ENCODE data around the gene ZNG1B.
"Not testable (repeated sequence)": the region's sequence is repeated elsewhere in the genome, so short reads cannot be mapped to it uniquely, and the experiment has no call there.

The ZNG1B gene

GRCh38 chr2:113498365-113498764 lies 60.9 kb downstream of the ZNG1B start, which contains the start of gene FOXD4L1:
Gene FOXD4L1 (plus strand): TSS chr2:113498665. CDS start chr2:113499257, 592 bp downstream.
- H4K91ac ChIP-seq (ENCODE audit: low read length); H3K9me3 ChIP-seq (ENCODE audit: control insufficient read depth, low read length); H2AFZ ChIP-seq (ENCODE audit: low read depth, low read length); H3K23ac ChIP-seq (ENCODE audit: low read length in 2 of 2); H3K79me1 ChIP-seq (replicated peaks; ENCODE audit: low read length, poor library complexity, severe bottlenecking); H3K9ac ChIP-seq (ENCODE audit: low read length); H2BK120ac ChIP-seq (ENCODE audit: low read depth, low read length); H3K27ac ChIP-seq (ENCODE audit: low read length, poor library complexity, severe bottlenecking); H2AK5ac ChIP-seq (ENCODE audit: low read length, severe bottlenecking); H2BK15ac ChIP-seq (ENCODE audit: low read depth, poor library complexity, severe bottlenecking); H3K18ac ChIP-seq (ENCODE audit: low read depth in 1 of 2, low read length in 2 of 2); H2BK12ac ChIP-seq (ENCODE audit: low read length in 2 of 2); H2BK5ac ChIP-seq (ENCODE audit: low read depth, low read length, poor library complexity, severe bottlenecking); H3K4me3 ChIP-seq (ENCODE audit: insufficient read depth in 1 of 2, low read depth in 1 of 2, low read length in 2 of 2); H3K36me3 ChIP-seq (ENCODE audit: control insufficient read depth in 1 of 2, insufficient read depth in 2 of 2, low read depth in 1 of 2, low read length in 2 of 2); H3K14ac ChIP-seq (ENCODE audit: low read length in 2 of 2); H3K4me1 ChIP-seq (ENCODE audit: control insufficient read depth, insufficient read depth, low read depth, low read length); H3K4me2 ChIP-seq (ENCODE audit: low read length, poor library complexity, severe bottlenecking); DNase-seq; H3K4ac ChIP-seq (ENCODE audit: low read depth in 1 of 2, low read length in 2 of 2); H4K8ac ChIP-seq (ENCODE audit: low read length): not testable (repeated sequence)
- H3K27me3 ChIP-seq (ENCODE audit: control insufficient read depth in 1 of 2, insufficient read depth in 1 of 2, low read length in 2 of 2), result peaks cover 6 to 18% of the 10 kb centered on the region in 2 experiments
- 29% methylated on average over 1 of the region's 4 CpGs for WGBS

DNA sequence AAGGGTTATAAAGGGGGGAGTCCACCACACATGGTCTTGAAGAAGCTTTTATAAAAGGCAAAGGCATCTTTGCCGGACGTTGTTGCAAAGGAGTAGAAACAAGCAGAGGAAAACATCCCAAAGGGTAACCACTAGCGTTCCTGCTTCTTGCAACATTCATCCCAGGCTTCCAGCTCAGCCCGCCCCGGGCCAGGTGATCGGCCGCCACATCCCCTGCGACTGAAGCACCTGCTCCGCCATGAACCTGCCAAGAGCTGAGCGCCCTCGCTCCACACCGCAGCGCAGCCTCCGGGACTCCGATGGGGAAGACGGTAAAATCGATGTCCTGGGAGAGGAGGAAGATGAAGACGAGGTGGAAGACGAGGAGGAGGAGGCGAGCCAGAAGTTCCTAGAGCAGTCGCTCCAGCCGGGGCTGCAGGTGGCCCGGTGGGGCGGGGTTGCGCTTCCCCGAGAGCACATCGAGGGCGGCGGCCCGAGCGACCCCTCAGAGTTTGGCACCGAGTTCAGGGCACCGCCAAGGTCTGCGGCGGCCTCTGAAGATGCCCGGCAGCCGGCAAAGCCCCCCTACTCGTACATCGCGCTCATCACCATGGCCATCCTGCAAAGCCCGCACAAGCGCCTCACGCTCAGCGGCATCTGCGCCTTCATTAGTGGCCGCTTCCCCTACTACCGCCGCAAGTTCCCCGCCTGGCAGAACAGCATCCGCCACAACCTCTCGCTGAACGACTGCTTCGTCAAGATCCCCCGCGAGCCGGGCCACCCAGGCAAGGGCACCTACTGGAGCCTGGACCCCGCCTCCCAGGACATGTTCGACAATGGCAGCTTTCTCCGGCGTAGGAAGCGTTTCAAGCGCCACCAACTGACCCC lies 61.8 kb downstream of the ZNG1B start:
- not testable (repeated sequence) for H4K91ac ChIP-seq (ENCODE audit: low read length); H3K14ac ChIP-seq (ENCODE audit: low read length in 2 of 2); H2AK5ac ChIP-seq (ENCODE audit: low read length, severe bottlenecking); H3K4me2 ChIP-seq (ENCODE audit: low read length, poor library complexity, severe bottlenecking); H2BK5ac ChIP-seq (ENCODE audit: low read depth, low read length, poor library complexity, severe bottlenecking); DNase-seq; H2AFZ ChIP-seq (ENCODE audit: low read depth, low read length); H3K27ac ChIP-seq (ENCODE audit: low read length, poor library complexity, severe bottlenecking); H3K4ac ChIP-seq (ENCODE audit: low read depth in 1 of 2, low read length in 2 of 2); H3K36me3 ChIP-seq (ENCODE audit: control insufficient read depth in 1 of 2, insufficient read depth in 2 of 2, low read depth in 1 of 2, low read length in 2 of 2); H2BK12ac ChIP-seq (ENCODE audit: low read length in 2 of 2); H3K9me3 ChIP-seq (ENCODE audit: control insufficient read depth, low read length); H3K4me1 ChIP-seq (ENCODE audit: control insufficient read depth, insufficient read depth, low read depth, low read length); H2BK120ac ChIP-seq (ENCODE audit: low read depth, low read length); H3K23ac ChIP-seq (ENCODE audit: low read length in 2 of 2); H4K8ac ChIP-seq (ENCODE audit: low read length); H3K9ac ChIP-seq (ENCODE audit: low read length); H3K4me3 ChIP-seq (ENCODE audit: insufficient read depth in 1 of 2, low read depth in 1 of 2, low read length in 2 of 2); H3K18ac ChIP-seq (ENCODE audit: low read depth in 1 of 2, low read length in 2 of 2); H2BK15ac ChIP-seq (ENCODE audit: low read depth, poor library complexity, severe bottlenecking); H3K79me1 ChIP-seq (replicated peaks; ENCODE audit: low read length, poor library complexity, severe bottlenecking)
- 1% methylated on average over 8 of the region's 62 CpGs for WGBS
- peaks cover 6 to 24% of the 10 kb centered on the region in 2 experiments for H3K27me3 ChIP-seq (ENCODE audit: control insufficient read depth in 1 of 2, insufficient read depth in 1 of 2, low read length in 2 of 2)

GRCh38 chr2:113499886-113500722 lies 62.6 kb downstream of the ZNG1B start:
- H3K4me1 ChIP-seq (ENCODE audit: control insufficient read depth, insufficient read depth, low read depth, low read length); H3K9ac ChIP-seq (ENCODE audit: low read length): not testable (repeated sequence)

DNA sequence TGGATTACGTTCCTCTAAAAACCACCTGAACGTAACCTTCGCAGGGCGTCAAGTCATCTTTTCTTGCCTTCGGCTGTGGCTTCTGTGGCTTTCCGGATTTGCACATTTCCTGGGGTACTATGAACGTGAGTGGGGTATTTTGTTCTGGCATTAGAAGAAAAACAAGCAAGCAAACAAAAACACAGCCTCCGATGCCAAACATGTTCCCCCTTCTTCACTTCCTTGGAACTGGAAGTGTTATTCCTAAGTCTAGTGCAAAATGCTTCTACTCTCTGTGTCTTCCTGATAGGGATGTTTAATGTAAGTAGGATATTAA lies 63.2 kb downstream of the ZNG1B start:
- H3K79me1 ChIP-seq (replicated peaks; ENCODE audit: low read length, poor library complexity, severe bottlenecking); H4K8ac ChIP-seq (ENCODE audit: low read length); H3K4me3 ChIP-seq (ENCODE audit: insufficient read depth in 1 of 2, low read depth in 1 of 2, low read length in 2 of 2); H3K18ac ChIP-seq (ENCODE audit: low read depth in 1 of 2, low read length in 2 of 2); H3K9me3 ChIP-seq (ENCODE audit: control insufficient read depth, low read length); H3K14ac ChIP-seq (ENCODE audit: low read length in 2 of 2); H2BK15ac ChIP-seq (ENCODE audit: low read depth, poor library complexity, severe bottlenecking); H3K23ac ChIP-seq (ENCODE audit: low read length in 2 of 2); H3K36me3 ChIP-seq (ENCODE audit: control insufficient read depth in 1 of 2, insufficient read depth in 2 of 2, low read depth in 1 of 2, low read length in 2 of 2); H2BK12ac ChIP-seq (ENCODE audit: low read length in 2 of 2); H2BK120ac ChIP-seq (ENCODE audit: low read depth, low read length); H3K4me2 ChIP-seq (ENCODE audit: low read length, poor library complexity, severe bottlenecking); H4K91ac ChIP-seq (ENCODE audit: low read length); H2AFZ ChIP-seq (ENCODE audit: low read depth, low read length); H3K9ac ChIP-seq (ENCODE audit: low read length); H3K4ac ChIP-seq (ENCODE audit: low read depth in 1 of 2, low read length in 2 of 2); H2AK5ac ChIP-seq (ENCODE audit: low read length, severe bottlenecking); H3K4me1 ChIP-seq (ENCODE audit: control insufficient read depth, insufficient read depth, low read depth, low read length); DNase-seq; H2BK5ac ChIP-seq (ENCODE audit: low read depth, low read length, poor library complexity, severe bottlenecking); H3K27ac ChIP-seq (ENCODE audit: low read length, poor library complexity, severe bottlenecking): not testable (repeated sequence)
- H3K27me3 ChIP-seq (ENCODE audit: control insufficient read depth in 1 of 2, insufficient read depth in 1 of 2, low read length in 2 of 2), result peaks cover 6 to 25% of the 10 kb centered on the region in 2 experiments
- no CpG with 5 or more reads among the region's 8 CpGs for WGBS

More at GRCh38 chr2:113499886-113500722, 62.6 kb downstream of the ZNG1B start:
- H3K4me3 ChIP-seq (ENCODE audit: insufficient read depth in 1 of 2, low read depth in 1 of 2, low read length in 2 of 2); H3K9me3 ChIP-seq (ENCODE audit: control insufficient read depth, low read length); DNase-seq; H4K8ac ChIP-seq (ENCODE audit: low read length); H3K18ac ChIP-seq (ENCODE audit: low read depth in 1 of 2, low read length in 2 of 2); H3K4me2 ChIP-seq (ENCODE audit: low read length, poor library complexity, severe bottlenecking); H2BK5ac ChIP-seq (ENCODE audit: low read depth, low read length, poor library complexity, severe bottlenecking); H3K14ac ChIP-seq (ENCODE audit: low read length in 2 of 2); H3K4ac ChIP-seq (ENCODE audit: low read depth in 1 of 2, low read length in 2 of 2); H2BK120ac ChIP-seq (ENCODE audit: low read depth, low read length); H2BK12ac ChIP-seq (ENCODE audit: low read length in 2 of 2); H3K79me1 ChIP-seq (replicated peaks; ENCODE audit: low read length, poor library complexity, severe bottlenecking); H2AFZ ChIP-seq (ENCODE audit: low read depth, low read length); H2AK5ac ChIP-seq (ENCODE audit: low read length, severe bottlenecking); H4K91ac ChIP-seq (ENCODE audit: low read length); H3K27ac ChIP-seq (ENCODE audit: low read length, poor library complexity, severe bottlenecking); H3K36me3 ChIP-seq (ENCODE audit: control insufficient read depth in 1 of 2, insufficient read depth in 2 of 2, low read depth in 1 of 2, low read length in 2 of 2); H3K23ac ChIP-seq (ENCODE audit: low read length in 2 of 2); H2BK15ac ChIP-seq (ENCODE audit: low read depth, poor library complexity, severe bottlenecking): not testable (repeated sequence)
- peaks cover 6 to 25% of the 10 kb centered on the region in 2 experiments for H3K27me3 ChIP-seq (ENCODE audit: control insufficient read depth in 1 of 2, insufficient read depth in 1 of 2, low read length in 2 of 2)
- WGBS, result 0% methylated on average over 7 of the region's 56 CpGs

Data from mesenchymal stem cell (in vitro differentiated cells and primary cell).